HG03558 (cell line): Measurements from ENCODE around the gene TCEAL2.
A peak's percentile ranks its signal among the peaks of the same experiment; 100 is the strongest.
"Not testable (repeated sequence)": the region's sequence is repeated elsewhere in the genome, so short reads cannot be mapped to it uniquely, and the experiment has no call there.

Experiments used
- ATAC-seq: cut with Tn5 transposase; IDR thresholded peaks from one replicate; pipeline ENCODE4 v1.9.1; 2021; ENCODE audit warnings: moderate number of reproducible peaks; ENCODE audit not compliant: unreplicated experiment; ENCODE audit errors: extremely low read depth

Gene TCEAL2

GRCh38 chrX:102125436-102125835 lies at the start of gene TCEAL2:
Gene TCEAL2 (plus strand): TSS chrX:102125679. CDS start chrX:102126831, 1,152 bp downstream.
- not testable (repeated sequence) for ATAC-seq

- ATAC-seq = no peak
These were observed 48.1 kb upstream of the TCEAL2 start for GRCh38 chrX:102077426-102077825.

GRCh38 chrX:102085706-102086105 lies 39.8 kb upstream of the TCEAL2 start:
- no peak for ATAC-seq

GRCh38 chrX:102113367-102113766 lies 12.1 kb upstream of the TCEAL2 start:
- no peak for ATAC-seq

- no peak for ATAC-seq
These were observed 9.7 kb upstream of the TCEAL2 start for GRCh38 chrX:102115748-102116147.

- not testable (repeated sequence) for ATAC-seq
These were observed 465 bp upstream of the TCEAL2 start for GRCh38 chrX:102125014-102125413.

GRCh38 chrX:102126080-102126818 lies 770 bp downstream of the TCEAL2 start:
- not testable (repeated sequence) for ATAC-seq

GRCh38 chrX:102126863-102127262 lies 1.4 kb downstream of the TCEAL2 start:
- ATAC-seq = no peak

- ATAC-seq = no peak
These were observed 4.0 kb downstream of the TCEAL2 start for GRCh38 chrX:102129473-102129872.

GRCh38 chrX:102138064-102138463 lies 12.6 kb downstream of the TCEAL2 start:
- ATAC-seq = no peak

- not testable (repeated sequence) for ATAC-seq
These were observed 15.4 kb downstream of the TCEAL2 start for GRCh38 chrX:102140876-102141275.

GRCh38 chrX:102141631-102142030 lies 16.2 kb downstream of the TCEAL2 start:
- not testable (repeated sequence) for ATAC-seq

- not testable (repeated sequence) for ATAC-seq
These were observed 16.8 kb downstream of the TCEAL2 start, which contains the start of gene TCEAL6 for GRCh38 chrX:102142274-102142673. Gene TCEAL6 (minus strand): TSS chrX:102142481.

GRCh38 chrX:102154218-102154860 lies 28.9 kb downstream of the TCEAL2 start:
- ATAC-seq = no peak

- no peak for ATAC-seq
These were observed 29.7 kb downstream of the TCEAL2 start for GRCh38 chrX:102154900-102155805.

GRCh38 chrX:102155806-102156179 lies 30.3 kb downstream of the TCEAL2 start, which contains the start of gene BEX5:
Gene BEX5 (minus strand): TSS chrX:102155977. CDS start chrX:102154265, 1,712 bp downstream.
- peak; percentile 90 for ATAC-seq
